ENCODE data around the gene TSPAN7. TPM values are rescaled to one million over a fixed set of nuclear protein-coding genes. Genes with fewer than 3 reads are reported as not detected.

The TSPAN7 gene
- total RNA-seq, 1 experiment from 2014 or later = not detected

DNA sequence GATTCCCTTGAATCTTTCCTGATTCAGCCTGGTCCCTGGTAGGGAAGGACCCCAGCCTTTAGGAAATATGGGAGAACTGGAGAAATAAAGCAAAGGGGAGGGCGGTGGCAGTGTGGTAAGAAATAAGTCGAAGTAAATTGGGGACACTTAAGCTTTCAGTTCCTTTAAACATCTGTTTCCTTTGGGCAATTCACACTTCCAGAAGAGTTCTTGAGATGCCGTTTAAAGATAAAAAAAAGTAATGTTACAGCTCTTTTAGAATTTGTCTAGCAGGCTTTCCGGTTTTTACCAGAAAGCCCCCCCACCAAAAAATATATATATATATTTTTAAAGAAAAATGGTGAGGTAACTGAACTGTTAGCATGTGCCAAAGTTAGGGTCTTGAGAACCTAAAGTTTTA lies 46.6 kb downstream of the TSPAN7 start:
- ATAC-seq = no peak

DNA sequence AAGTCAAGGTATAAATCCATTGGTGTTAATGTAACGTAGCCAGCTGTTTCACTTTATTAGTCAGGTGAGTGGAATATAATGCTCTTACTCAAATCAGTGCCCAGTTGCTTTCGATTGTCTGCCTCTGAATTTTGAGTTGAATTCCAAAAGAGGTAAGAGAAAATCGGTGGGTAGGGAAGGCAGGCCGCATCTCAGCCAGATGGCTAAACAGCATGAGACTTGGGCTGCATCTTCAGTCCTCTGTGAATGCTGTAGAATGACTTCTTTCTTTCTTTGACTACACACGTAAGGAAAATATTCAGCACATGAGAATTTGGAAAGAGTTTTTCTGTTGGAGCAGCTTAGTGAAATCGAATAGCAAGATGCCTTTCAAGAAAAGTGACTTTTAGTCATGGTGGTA lies 49.5 kb downstream of the TSPAN7 start:
- Histone ChIP-seq H3K4me1 (ENCODE audit: insufficient read depth, low read length) (no peaks in the 10 kb centered on the region), H3K27ac (ENCODE audit: low read length) (no peak overlapping the region), H3K9ac (ENCODE audit: low read length) (no peak overlapping the region), H3K36me3 (ENCODE audit: low read depth, low read length) (no peaks in the 10 kb centered on the region), H3K79me2 (ENCODE audit: low read length) (no peaks in the 10 kb centered on the region), H3K4me2 (ENCODE audit: low read length) (no peak overlapping the region), H3K9me3 (ENCODE audit: low read length) (no peaks in the 10 kb centered on the region), H2AFZ (ENCODE audit: low read length) (no peak overlapping the region), H4K20me1 (ENCODE audit: low read length) (no peaks in the 10 kb centered on the region), H3K9me2 (replicated peaks; ENCODE audit: low read length) (no peaks in the 10 kb centered on the region), H3F3A (ENCODE audit: low read length, unreplicated experiment) (no peaks in the 10 kb centered on the region), H3K27me3 (ENCODE audit: low read length) (peaks cover 39% of the 10 kb centered on the region), H3K4me3 (ENCODE audit: low read length) (no peak overlapping the region)
- ChIA-PET CTCF (no interaction called here), POLR2A (ENCODE audit: unreplicated experiment) (no interaction called here)
- no peak for DNase-seq
- TF ChIP-seq EZH2phosphoT487 (IDR thresholded peaks at IDR 0.05; ENCODE audit: borderline replicate concordance, low read length) = no peak
- intact Hi-C loops (cut with micrococcal nuclease) = no loop called here
- no peak for ATAC-seq
- BruUV-seq (replicated peaks) = no TSS peak

More for the DNA sequence above, 46.6 kb downstream of the TSPAN7 start:
- BruUV-seq (replicated peaks) = no TSS peak
- CTCF ChIA-PET = no interaction called here
- Histone ChIP-seq H3K4me1 (ENCODE audit: insufficient read depth, low read length) (no peaks in the 10 kb centered on the region), H3F3A (ENCODE audit: low read length, unreplicated experiment) (no peaks in the 10 kb centered on the region), H3K36me3 (ENCODE audit: low read depth, low read length) (no peaks in the 10 kb centered on the region), H4K20me1 (ENCODE audit: low read length) (no peaks in the 10 kb centered on the region), H2AFZ (ENCODE audit: low read length) (no peak overlapping the region), H3K4me3 (ENCODE audit: low read length) (no peak overlapping the region), H3K27me3 (ENCODE audit: low read length) (peaks cover 35% of the 10 kb centered on the region), H3K9me3 (ENCODE audit: low read length) (no peaks in the 10 kb centered on the region), H3K9ac (ENCODE audit: low read length) (no peak overlapping the region), H3K9me2 (replicated peaks; ENCODE audit: low read length) (no peaks in the 10 kb centered on the region), H3K27ac (ENCODE audit: low read length) (no peak overlapping the region), H3K79me2 (ENCODE audit: low read length) (no peaks in the 10 kb centered on the region), H3K4me2 (ENCODE audit: low read length) (no peak overlapping the region)
- intact Hi-C loops (cut with micrococcal nuclease) = no loop called here
- POLR2A ChIA-PET (ENCODE audit: unreplicated experiment) = no interaction called here
- DNase-seq = no peak
- no peak for TF ChIP-seq EZH2 (IDR thresholded peaks at IDR 0.05; ENCODE audit: low read length, unreplicated experiment)
- TF ChIP-seq, protein P1, sequence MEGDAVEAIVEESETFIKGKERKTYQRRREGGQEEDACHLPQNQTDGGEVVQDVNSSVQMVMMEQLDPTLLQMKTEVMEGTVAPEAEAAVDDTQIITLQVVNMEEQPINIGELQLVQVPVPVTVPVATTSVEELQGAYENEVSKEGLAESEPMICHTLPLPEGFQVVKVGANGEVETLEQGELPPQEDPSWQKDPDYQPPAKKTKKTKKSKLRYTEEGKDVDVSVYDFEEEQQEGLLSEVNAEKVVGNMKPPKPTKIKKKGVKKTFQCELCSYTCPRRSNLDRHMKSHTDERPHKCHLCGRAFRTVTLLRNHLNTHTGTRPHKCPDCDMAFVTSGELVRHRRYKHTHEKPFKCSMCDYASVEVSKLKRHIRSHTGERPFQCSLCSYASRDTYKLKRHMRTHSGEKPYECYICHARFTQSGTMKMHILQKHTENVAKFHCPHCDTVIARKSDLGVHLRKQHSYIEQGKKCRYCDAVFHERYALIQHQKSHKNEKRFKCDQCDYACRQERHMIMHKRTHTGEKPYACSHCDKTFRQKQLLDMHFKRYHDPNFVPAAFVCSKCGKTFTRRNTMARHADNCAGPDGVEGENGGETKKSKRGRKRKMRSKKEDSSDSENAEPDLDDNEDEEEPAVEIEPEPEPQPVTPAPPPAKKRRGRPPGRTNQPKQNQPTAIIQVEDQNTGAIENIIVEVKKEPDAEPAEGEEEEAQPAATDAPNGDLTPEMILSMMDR (conservative IDR thresholded peaks at IDR 0.05; ENCODE audit: low read depth, low read length) = no peak
- no peak for TF ChIP-seq EZH2phosphoT487 (IDR thresholded peaks at IDR 0.05; ENCODE audit: borderline replicate concordance, low read length)

DNA sequence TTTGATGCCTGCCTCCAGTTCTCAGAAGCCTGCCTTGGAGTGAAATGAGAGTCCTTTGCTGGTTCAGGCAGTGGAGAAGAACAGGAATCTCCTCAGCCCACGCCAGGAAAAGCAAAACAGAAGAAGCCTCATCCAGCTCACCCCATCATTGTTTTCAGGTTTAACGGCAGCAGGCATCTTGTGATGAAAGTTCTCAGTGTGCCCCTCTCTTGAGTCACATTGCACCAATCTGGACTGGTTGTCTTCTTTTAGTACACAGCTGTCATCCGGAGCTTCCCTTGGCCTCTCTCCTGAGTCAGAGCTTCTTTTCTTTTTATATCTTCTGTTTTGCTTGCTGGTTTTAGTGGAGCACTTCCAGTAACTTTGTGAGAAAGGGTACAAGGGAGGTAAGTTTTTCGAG lies 50.9 kb downstream of the TSPAN7 start:
- POLR2A ChIA-PET (ENCODE audit: unreplicated experiment) = no interaction called here
- Histone ChIP-seq H3K36me3 (ENCODE audit: low read depth, low read length) (no peaks in the 10 kb centered on the region), H3K4me2 (ENCODE audit: low read length) (no peak overlapping the region), H3K9me3 (ENCODE audit: low read length) (no peaks in the 10 kb centered on the region), H3K79me2 (ENCODE audit: low read length) (no peaks in the 10 kb centered on the region), H3K27ac (ENCODE audit: low read length) (no peak overlapping the region), H2AFZ (ENCODE audit: low read length) (no peak overlapping the region), H3K27me3 (ENCODE audit: low read length) (peaks cover 44% of the 10 kb centered on the region; the same call in 1 of the 2 replicates), H3F3A (ENCODE audit: low read length, unreplicated experiment) (no peaks in the 10 kb centered on the region), H3K4me1 (ENCODE audit: insufficient read depth, low read length) (no peaks in the 10 kb centered on the region), H3K9ac (ENCODE audit: low read length) (no peak overlapping the region), H4K20me1 (ENCODE audit: low read length) (no peaks in the 10 kb centered on the region), H3K4me3 (ENCODE audit: low read length) (no peak overlapping the region), H3K9me2 (replicated peaks; ENCODE audit: low read length) (no peaks in the 10 kb centered on the region)
- CTCF ChIA-PET = no interaction called here
- no peak for ATAC-seq
- no peak for TF ChIP-seq EZH2phosphoT487 (IDR thresholded peaks at IDR 0.05; ENCODE audit: borderline replicate concordance, low read length)
- no peak for TF ChIP-seq EZH2 (IDR thresholded peaks at IDR 0.05; ENCODE audit: low read length, unreplicated experiment)
- TF ChIP-seq, protein P1 (conservative IDR thresholded peaks at IDR 0.05; ENCODE audit: low read depth, low read length) = no peak
- no TSS peak for BruUV-seq (replicated peaks)
- no peak for DNase-seq
- intact Hi-C loops (cut with micrococcal nuclease) = no loop called here
